AG04449 (cell line): ENCODE measurements around the gene EVA1A.

ENCODE experiments used
- CTCF ChIA-PET: fragments of 350-600 bp; formaldehyde crosslinking; extraction: SDS; loops from one replicate; lab custom pipeline; 2021; ENCODE audit warnings: antibody characterized with exemption; lab: Yijun Ruan, JAX
- POLR2A ChIA-PET: fragments of 400-600, 350-600 bp; formaldehyde crosslinking; extraction: SDS; loops from one replicate; lab custom pipeline; 2020; ENCODE audit warnings: antibody characterized with exemption, inconsistent platforms; lab: Yijun Ruan, JAX
- DNase-seq: peaks from one replicate; pipeline ENCODE4 v3.0.0-alpha.2; 2010; ENCODE audit warnings: low read depth, low spot score
- H3K4me3 ChIP-seq: 2 replicates; pipeline ENCODE4 v1.5.1; 2011; ENCODE audit warnings: low read depth, mild to moderate bottlenecking, control low read depth, low read length
- CTCF ChIP-seq: IDR thresholded peaks from one replicate; pipeline ENCODE4 v1.5.1; 2011; ENCODE audit warnings: mild to moderate bottlenecking, moderate library complexity, low read length, control low read depth, inconsistent platforms; ENCODE audit not compliant: insufficient read depth; ENCODE audit errors: missing control alignments

EVA1A gene

GRCh38 chr2:75560768-75561565, at the start of gene EVA1A:
Gene EVA1A, minus strand, starts transcription at chr2:75560939. Its CDS starts 42,799 bp downstream, at chr2:75518140.
- ChIA-PET CTCF (interaction anchor here (1.0 to 10.0 kb wide), 16 partner anchors 9 to 98 kb away, joined by 3 to 104 read pairs (median 8); no protein-coding TSS in a partner anchor), POLR2A (interaction anchor here (0.6 to 4.0 kb wide), 14 partner anchors 9 to 220 kb away, joined by 3 to 53 read pairs (median 4); no protein-coding TSS in a partner anchor)
- DNase-seq = no peak
- TF ChIP-seq CTCF = no peak
- H3K4me3 ChIP-seq = peak within 1 kb of the TSS; percentile 83

- CTCF ChIA-PET = interaction anchor here (0.9 to 3.6 kb wide), 26 partner anchors 9 to 201 kb away, joined by 3 to 379 read pairs (median 25); partner anchors contain the start of gene EVA1A
- no peak overlapping the region for H3K4me3 ChIP-seq
- POLR2A ChIA-PET = interaction anchor here (1.0 kb wide), 1 partner anchor 48 kb away, joined by 6 read pairs; the partner anchor contains the start of gene EVA1A
- no peak for TF ChIP-seq CTCF
- DNase-seq = no peak
Measured at GRCh38 chr2:75609937-75610508, 49.3 kb upstream of the EVA1A start.

GRCh38 chr2:75609334-75609689, 48.6 kb upstream of the EVA1A start:
- ChIA-PET CTCF (interaction anchor here (0.9 to 3.6 kb wide), 39 partner anchors 9 to 554 kb away, joined by 3 to 379 read pairs (median 7); partner anchors contain the start of genes EVA1A and MRPL19), POLR2A (no interaction called here)
- H3K4me3 ChIP-seq = no peak overlapping the region
- DNase-seq = no peak
- TF ChIP-seq CTCF = no peak

- peak overlapping the region; percentile 40 for H3K4me3 ChIP-seq
- CTCF ChIA-PET = interaction anchor here (0.6 to 3.6 kb wide), 58 partner anchors 8 to 918 kb away, joined by 3 to 379 read pairs (median 5); partner anchors contain the start of genes EVA1A and MRPL19
- POLR2A ChIA-PET = interaction anchor here (0.8 to 1.1 kb wide), 2 partner anchors 47 to 49 kb away, joined by 5 to 7 read pairs; no protein-coding TSS in a partner anchor
- peak; percentile 95 for TF ChIP-seq CTCF
- no peak for DNase-seq
Measured at GRCh38 chr2:75608684-75609333, 48.1 kb upstream of the EVA1A start.

GRCh38 chr2:75607988-75608683, 47.4 kb upstream of the EVA1A start:
- ChIA-PET CTCF (interaction anchor here (0.6 to 3.6 kb wide), 56 partner anchors 7 to 917 kb away, joined by 3 to 379 read pairs (median 5); partner anchors contain the start of genes EVA1A and MRPL19), POLR2A (interaction anchor here (0.8 to 1.1 kb wide), 2 partner anchors 47 to 48 kb away, joined by 5 to 7 read pairs; no protein-coding TSS in a partner anchor)
- H3K4me3 ChIP-seq = no peak overlapping the region
- no peak for DNase-seq
- TF ChIP-seq CTCF = no peak
